Gastrocnemius medialis (tissue), 4 donors: ENCODE data around the gene WHRN.

Source experiments
- CTCF ChIP-seq, 5 experiments: fragments of 450-650 bp in 3 of 5; fragments of 200-600 bp in 2 of 5; sonication (generic) in 2 of 5; IDR thresholded peaks in 4 of 5; conservative IDR thresholded peaks in 1 of 5; 1 replicate in 4 of 5; 2 replicates in 1 of 5; pipeline ENCODE4 v1.5.1; 2016 to 2019; ENCODE audit warnings: antibody characterized with exemption in 5 of 5, mild to moderate bottlenecking in 3 of 5, moderate library complexity in 3 of 5
- POLR2A ChIP-seq, 2 donors: fragments of 450-650 bp; IDR thresholded peaks; one replicate each; pipeline ENCODE4 v1.6.1; 2017; ENCODE audit warnings: antibody characterized with exemption in 2 of 2, mild to moderate bottlenecking in 2 of 2, moderate library complexity in 2 of 2

- TF ChIP-seq POLR2A (IDR thresholded peaks at IDR 0.05), result no peak
- no peak for TF ChIP-seq CTCF (IDR thresholded peaks at IDR 0.05 in 4 of 5, conservative IDR thresholded peaks at IDR 0.05 in 1 of 5)
Measured at GRCh38 chr9:114470121-114470520, 35.2 kb downstream of the WHRN start.
